GM18909 (cell line): ENCODE measurements around the gene AMDHD2.
"Not testable (repeated sequence)": the region's sequence is repeated elsewhere in the genome, so short reads cannot be mapped to it uniquely, and the experiment has no call there.

Experiments used
- ATAC-seq: cut with Tn5 transposase; IDR thresholded peaks from one replicate; pipeline ENCODE4 v1.9.1; 2021; ENCODE audit warnings: mild to moderate bottlenecking; ENCODE audit not compliant: unreplicated experiment, poor library complexity

Gene AMDHD2

DNA sequence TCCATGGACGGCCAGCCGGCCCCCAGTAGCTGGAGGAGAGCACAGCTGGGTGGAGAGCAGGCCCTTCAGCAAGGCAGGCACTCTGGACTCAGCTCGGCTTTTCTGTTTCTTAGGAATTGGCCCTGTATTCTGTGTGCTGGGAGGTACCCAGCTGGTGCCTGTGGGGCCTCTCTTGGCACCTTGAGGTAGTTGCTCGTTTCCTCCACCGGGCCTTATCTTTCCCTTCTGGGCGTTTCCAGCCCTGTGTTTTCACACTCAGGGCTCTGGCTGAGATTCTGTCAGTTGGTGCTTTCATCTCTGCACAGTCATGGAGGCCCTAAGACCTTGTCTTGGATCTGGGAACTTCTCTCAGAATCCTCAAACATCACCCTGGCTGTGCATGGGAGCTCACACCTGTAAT is 47.3 kb downstream of the AMDHD2 start:
- not testable (repeated sequence) for ATAC-seq

DNA sequence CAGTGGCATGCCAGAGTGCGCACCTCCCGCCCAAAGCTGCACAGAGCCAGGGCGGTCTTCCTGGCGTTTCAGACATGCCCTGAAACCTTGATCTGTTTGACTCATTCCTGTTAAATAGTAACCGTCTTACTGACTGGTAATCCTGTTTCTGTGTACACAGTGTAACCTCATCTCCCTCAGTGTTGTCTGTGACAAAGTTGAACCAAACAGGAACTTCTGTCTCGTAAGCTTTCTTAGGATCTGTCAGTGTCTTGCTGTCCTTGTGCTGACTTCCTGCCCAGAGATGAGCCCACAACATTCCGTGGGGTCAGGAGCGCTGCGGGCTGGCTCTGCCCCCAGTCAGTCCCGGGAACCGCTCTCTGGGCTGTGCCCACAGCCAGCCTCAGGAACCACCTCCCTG is 48.4 kb downstream of the AMDHD2 start:
- ATAC-seq = peak; percentile 37

DNA sequence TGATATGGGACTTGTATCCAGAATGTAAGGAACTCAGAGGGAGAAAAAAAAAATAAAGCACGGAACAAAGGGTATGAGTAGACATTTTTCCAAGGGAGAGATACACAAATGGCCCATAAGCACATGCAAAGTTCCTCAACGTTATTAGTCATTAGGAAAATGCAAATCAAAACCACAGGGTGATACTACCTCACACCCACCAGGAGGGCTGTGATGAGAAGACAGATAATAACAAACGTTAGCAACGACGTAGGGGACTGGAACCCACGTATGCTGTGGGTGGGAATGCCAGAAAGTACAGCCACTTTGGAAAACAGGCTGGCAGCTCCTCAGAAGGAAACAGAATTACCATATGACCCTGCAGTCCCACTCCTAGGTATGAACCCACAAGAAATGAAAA is 52.5 kb downstream of the AMDHD2 start:
- not testable (repeated sequence) for ATAC-seq

DNA sequence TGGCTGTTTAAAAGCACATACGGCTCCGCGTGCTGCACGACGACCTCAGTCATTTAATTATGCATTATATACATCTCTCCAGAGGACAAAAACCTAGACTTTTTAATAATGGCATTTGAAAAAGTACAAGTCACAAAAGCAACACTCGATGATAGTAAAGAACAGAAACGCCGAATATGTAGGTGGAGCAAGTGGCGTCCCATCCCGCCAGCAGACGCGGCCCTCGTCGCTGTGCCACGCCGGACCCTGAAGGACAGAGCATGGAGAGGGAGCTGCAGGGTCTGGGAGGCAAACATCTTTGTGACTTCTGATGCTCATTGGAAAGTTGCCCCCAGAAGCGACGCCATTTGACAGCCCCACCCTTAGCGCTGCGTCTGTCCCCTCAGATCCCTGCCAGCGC is 55.7 kb downstream of the AMDHD2 start:
- ATAC-seq = not testable (repeated sequence)

DNA sequence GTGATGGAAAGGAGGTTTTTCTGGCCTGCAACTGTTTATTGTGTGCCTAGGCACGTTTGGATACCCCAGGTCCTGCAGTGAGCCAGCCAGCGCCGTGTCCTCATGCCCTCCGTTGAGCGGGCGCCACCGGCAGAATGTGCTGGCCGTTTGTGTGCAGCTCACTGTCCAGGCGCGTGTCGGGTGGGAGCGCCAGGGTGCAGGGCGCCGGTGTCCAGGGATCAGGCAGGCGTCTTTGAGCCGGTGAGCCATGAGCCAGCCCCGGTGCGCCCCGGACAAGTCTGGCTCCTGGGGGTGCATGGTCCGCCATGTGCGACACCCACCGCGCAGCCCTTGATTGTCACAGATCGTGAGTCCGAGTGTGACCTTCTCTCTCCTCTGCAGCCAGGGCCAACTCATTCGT is 56.9 kb downstream of the AMDHD2 start:
- ATAC-seq = not testable (repeated sequence)

DNA sequence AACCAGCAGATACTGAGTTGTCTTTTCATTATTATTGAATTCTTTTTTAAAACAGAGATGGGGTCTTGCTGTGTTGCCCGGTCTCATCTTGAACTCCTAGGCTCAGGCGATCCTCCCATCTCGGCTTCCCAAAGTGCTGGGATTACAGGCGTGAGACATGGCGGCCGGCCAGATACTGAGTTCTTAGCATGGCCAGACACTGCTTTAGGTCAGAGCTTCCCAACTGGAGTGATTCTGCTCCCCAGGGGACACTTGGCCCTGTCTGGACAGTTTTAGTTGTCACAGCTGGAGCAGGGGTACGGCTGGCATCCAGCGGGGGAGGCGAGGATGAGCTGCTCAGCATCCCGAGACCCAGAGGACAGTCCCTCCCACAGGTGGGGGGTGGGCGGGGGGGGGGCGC is 58.7 kb downstream of the AMDHD2 start:
- ATAC-seq = not testable (repeated sequence)

DNA sequence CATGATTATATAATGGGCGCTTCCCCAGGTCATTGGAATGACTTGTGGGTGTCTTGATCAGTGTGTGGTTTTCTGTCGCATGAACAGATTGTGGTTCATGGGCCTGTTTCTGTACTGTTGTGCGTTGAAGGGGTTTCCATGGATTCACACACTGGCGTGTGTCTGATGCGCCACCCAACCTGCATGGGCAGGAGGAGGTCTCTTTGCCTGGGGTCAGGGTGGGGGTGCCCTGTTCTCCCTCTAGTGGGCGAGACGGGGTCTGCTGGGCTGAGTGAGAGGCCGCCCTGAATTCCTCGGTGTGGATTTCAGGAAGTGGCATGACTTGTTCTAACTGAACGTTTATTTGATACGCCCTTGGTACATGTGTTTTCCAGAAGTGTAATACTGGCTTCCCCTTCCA is 60.0 kb downstream of the AMDHD2 start:
- not testable (repeated sequence) for ATAC-seq

DNA sequence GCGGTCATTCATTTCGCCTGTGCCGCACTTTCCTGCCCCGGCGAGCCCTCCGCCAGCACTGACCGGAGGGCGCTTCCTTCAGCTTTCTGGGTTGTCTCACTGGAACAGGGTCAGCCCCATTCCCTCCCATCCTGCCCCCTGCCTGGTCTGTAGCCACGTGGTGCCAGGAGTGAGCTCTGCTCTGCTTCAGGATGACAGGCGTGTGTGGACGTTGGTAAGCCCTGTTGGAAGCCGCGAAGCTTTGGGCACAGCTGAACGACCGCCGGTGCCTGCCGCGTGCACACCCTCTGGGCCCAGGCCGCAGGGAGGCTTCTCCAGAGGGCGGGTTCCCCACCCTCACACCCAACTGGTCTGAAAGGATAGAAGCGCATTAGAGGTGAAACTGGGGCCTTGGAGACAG is 60.6 kb downstream of the AMDHD2 start:
- ATAC-seq = not testable (repeated sequence)
